T-cell (primary cell): Measurements from ENCODE around the gene PPP2R5B. TPM values are rescaled to one million over a fixed set of nuclear protein-coding genes. Genes with fewer than 3 reads are reported as not detected.

ENCODE experiments used
- ATAC-seq, 4 experiments: fragments of 200-7000 bp in 3 of 4; fragments of 150-1000 bp in 1 of 4; cut with Tn5 transposase; replicated peaks in 1 of 4; 1 replicate in 3 of 4; 2 replicates in 1 of 4; pipeline ENCODE4 v1.10.0; 2021; ENCODE audit warnings: moderate library complexity in 3 of 4, mild to moderate bottlenecking in 2 of 4, moderate number of reproducible peaks in 1 of 4
- CTCF ChIA-PET, 2 donors: fragments of 300-600 bp; sonication (Branson Sonifier 250); formaldehyde crosslinking; loops; one replicate each; lab custom pipeline; 2022; ENCODE audit warnings: antibody characterized with exemption in 2 of 2; lab: Charles Lee
- POLR2A ChIA-PET, 2 donors: fragments of 300-600 bp; sonication (Branson Sonifier 250); formaldehyde crosslinking; loops; one replicate each; lab custom pipeline; 2022; ENCODE audit warnings: antibody characterized with exemption in 2 of 2; lab: Charles Lee
- DNase-seq, 35 experiments: peaks; one replicate each; pipeline versions ENCODE4 v3.0.0 to v3.0.0-alpha.2; 2013 to 2023
- H3K27ac ChIP-seq: one replicate; pipeline ENCODE4 v1.5.1; 2013; ENCODE audit warnings: low read length
- H3K27me3 ChIP-seq, 2 experiments: replicated peaks in 1 of 2; 1 replicate in 1 of 2; 2 replicates in 1 of 2; pipeline versions ENCODE4 v1.6.1 to v1.7.0; 2013; ENCODE audit warnings: low read length in 1 of 2, mixed read lengths in 1 of 2; ENCODE audit not compliant: control insufficient read depth in 2 of 2, insufficient read depth in 2 of 2; ENCODE audit errors: extremely low read depth in 1 of 2
- H3K36me3 ChIP-seq, 2 donors: 1 replicate in 1 of 2; 2 replicates in 1 of 2; pipeline versions ENCODE4 v1.6.1 to v1.7.0; 2013; ENCODE audit warnings: low read length in 1 of 2; ENCODE audit not compliant: control insufficient read depth in 2 of 2, insufficient read depth in 1 of 2; ENCODE audit errors: extremely low read depth in 1 of 2
- H3K4me1 ChIP-seq, 2 experiments: 1 replicate in 1 of 2; 2 replicates in 1 of 2; pipeline versions ENCODE4 v1.6.1 to v1.7.0; 2013; ENCODE audit warnings: low read length in 2 of 2, mixed read lengths in 1 of 2; ENCODE audit not compliant: insufficient read depth in 2 of 2, control insufficient read depth in 1 of 2; ENCODE audit errors: extremely low read depth in 1 of 2
- H3K4me3 ChIP-seq, 2 donors: 1 replicate in 1 of 2; 2 replicates in 1 of 2; pipeline versions ENCODE4 v1.5.1 to v1.7.0; 2013; ENCODE audit warnings: mild to moderate bottlenecking in 2 of 2, low read length in 1 of 2, moderate library complexity in 1 of 2; ENCODE audit not compliant: control insufficient read depth in 1 of 2; ENCODE audit errors: extremely low read depth in 1 of 2
- H3K9me3 ChIP-seq: 2 replicates; pipeline ENCODE4 v1.7.0; 2013
- H3K27ac Mint-ChIP-seq, 2 donors: one replicate each; pipeline ENCODE4 v1.8.0; 2020 to 2021; ENCODE audit warnings: mild to moderate bottlenecking in 2 of 2, mixed read lengths in 2 of 2
- H3K27me3 Mint-ChIP-seq, 2 donors: one replicate each; pipeline ENCODE4 v1.8.0; 2021 to 2022; ENCODE audit warnings: mixed read lengths in 2 of 2
- H3K36me3 Mint-ChIP-seq: one replicate; pipeline ENCODE4 v1.8.0; 2021; ENCODE audit warnings: mixed read lengths
- H3K4me1 Mint-ChIP-seq, 3 donors: one replicate each; pipeline ENCODE4 v1.8.0; 2020 to 2022; ENCODE audit warnings: mixed read lengths in 3 of 3, mild to moderate bottlenecking in 1 of 3
- H3K4me3 Mint-ChIP-seq, 3 donors: one replicate each; pipeline ENCODE4 v1.8.0; 2020 to 2022; ENCODE audit warnings: mild to moderate bottlenecking in 3 of 3, mixed read lengths in 3 of 3, moderate library complexity in 3 of 3
- H3K9me3 Mint-ChIP-seq, 3 donors: one replicate each; pipeline ENCODE4 v1.8.0; 2020 to 2022; ENCODE audit warnings: mixed read lengths in 3 of 3
- WGBS: methylation state at CpG from one replicate; pipeline ENCODE4 v1.1.5; 2013; ENCODE audit warnings: missing lambda C conversion rate; ENCODE audit not compliant: insufficient coverage; 5-methylcytosine and 5-hydroxymethylcytosine counted together
- total RNA-seq, 35 experiments: library from RNA in 6 of 35; stranded (reverse) in 6 of 35; fragments of 120-200 nt in 1 of 35; gene quantifications; one replicate each; pipeline versions ENCODE4 v1.2.1 to v1.2.4 and lab custom pipeline; 2013 to 2026

PPP2R5B gene
- total RNA-seq, 5 donors from 2014 or later (not counting 1 experiment from before 2014, with no cell fraction given), result 15.3 to 25.4 (median 17.2) TPM

DNA sequence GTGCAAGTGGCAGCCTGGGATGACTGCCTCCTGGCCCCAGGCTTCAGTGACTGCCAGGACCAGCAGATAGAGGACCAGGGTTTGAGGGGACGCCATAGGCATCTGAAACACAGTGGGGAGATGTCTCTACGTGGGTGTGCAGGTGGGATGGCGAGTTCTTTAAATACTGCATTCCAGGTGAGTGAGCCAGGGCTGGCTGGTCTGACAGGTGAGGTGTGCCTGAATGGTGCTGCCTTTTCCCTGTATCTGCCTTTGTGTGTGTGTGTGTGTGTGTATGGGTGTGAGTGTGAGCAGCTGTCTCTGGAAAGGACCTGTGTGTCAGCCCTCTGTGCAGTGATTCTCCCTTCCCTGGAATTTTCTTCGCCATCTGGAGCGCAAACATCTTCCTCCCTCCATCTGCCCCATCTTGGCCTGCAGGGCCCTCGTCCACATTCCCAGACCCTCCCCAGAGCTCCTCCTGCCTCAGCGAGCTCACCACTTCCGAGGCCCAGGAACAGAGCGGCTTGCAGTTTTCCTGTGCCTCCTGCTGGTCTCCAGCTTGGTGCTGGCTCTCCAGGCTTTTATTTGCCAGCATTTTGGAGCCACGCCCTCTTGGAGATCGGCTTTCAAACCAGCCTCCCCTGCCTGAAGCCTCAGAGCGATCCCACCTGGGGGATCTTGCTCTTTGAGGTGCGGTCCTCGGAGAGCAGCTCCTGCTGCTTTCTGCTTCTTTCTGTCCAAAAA, 11.0 kb downstream of the PPP2R5B start, which contains the start of gene GPHA2:
Gene GPHA2, minus strand, starts transcription at position 535 of the 723 bp plus-strand sequence. Its CDS starts 433 bp downstream, at position 102.
- CTCF ChIA-PET, result interaction anchor here in 1 of 2 donors (0.6 kb wide), 2 partner anchors 497 to 576 kb away, joined by 3 to 4 read pairs; no protein-coding TSS in a partner anchor
- no peak for DNase-seq
- Histone ChIP-seq H3K9me3 (no peaks in the 10 kb centered on the region), H3K27me3 (peaks cover 2 to 6% of the 10 kb centered on the region in 2 experiments), H3K36me3 (peaks cover 20 to 26% of the 10 kb centered on the region in 2 donors), H3K27ac (no peak within 1 kb of the TSS), H3K4me1 (no peaks in the 10 kb centered on the region), H3K4me3 (no peak within 1 kb of the TSS)
- H3K27ac Mint-ChIP-seq, result no peak within 1 kb of the TSS
- no peak within 1 kb of the TSS for H3K4me3 Mint-ChIP-seq
- WGBS, result 77% methylated on average over 11 of the region's 14 CpGs
- POLR2A ChIA-PET, result no interaction called here
- no peaks in the 10 kb centered on the region for H3K9me3 Mint-ChIP-seq
- H3K36me3 Mint-ChIP-seq, result peaks cover 25% of the 10 kb centered on the region
- ATAC-seq, result no peak
- peaks cover 0 to 4% of the 10 kb centered on the region in 2 donors for H3K27me3 Mint-ChIP-seq
- no peaks in the 10 kb centered on the region for H3K4me1 Mint-ChIP-seq

- Mint-ChIP-seq H3K4me3 (no peak overlapping the region), H3K4me1 (no peaks in the 10 kb centered on the region), H3K9me3 (no peaks in the 10 kb centered on the region), H3K27me3 (peaks cover 2 to 4% of the 10 kb centered on the region in 2 donors), H3K36me3 (peaks cover 15% of the 10 kb centered on the region), H3K27ac (no peak overlapping the region)
- ChIA-PET POLR2A (no interaction called here), CTCF (no interaction called here)
- Histone ChIP-seq H3K9me3 (no peaks in the 10 kb centered on the region), H3K4me1 (no peaks in the 10 kb centered on the region), H3K27me3 (peaks cover 2 to 6% of the 10 kb centered on the region in 2 experiments), H3K4me3 (no peak overlapping the region), H3K36me3 (peaks cover 14 to 17% of the 10 kb centered on the region in 2 donors), H3K27ac (no peak overlapping the region)
- no peak for DNase-seq
- WGBS, result 72% methylated on average over 4 of the region's 4 CpGs
- no peak for ATAC-seq
Measured at GRCh38 chr11:64936539-64936938, 12.1 kb downstream of the PPP2R5B start.

- H3K27ac ChIP-seq, result no peak overlapping the region
- ChIA-PET CTCF (no interaction called here), POLR2A (no interaction called here)
- no peak for ATAC-seq
- H3K9me3 ChIP-seq, result no peaks in the 10 kb centered on the region
- Mint-ChIP-seq H3K4me3 (no peak overlapping the region), H3K36me3 (no peaks in the 10 kb centered on the region), H3K27ac (no peak overlapping the region), H3K9me3 (no peaks in the 10 kb centered on the region), H3K4me1 (no peaks in the 10 kb centered on the region), H3K27me3 (peaks cover 6% of the 10 kb centered on the region in 2 donors)
- H3K4me3 ChIP-seq, result no peak overlapping the region
- no peak for DNase-seq
- H3K4me1 ChIP-seq, result no peaks in the 10 kb centered on the region
- 71% methylated on average over 5 of the region's 5 CpGs for WGBS
- no peaks in the 10 kb centered on the region for H3K36me3 ChIP-seq
- peaks cover 0 to 10% of the 10 kb centered on the region in 2 experiments for H3K27me3 ChIP-seq
Measured at GRCh38 chr11:64947208-64947814, 22.8 kb downstream of the PPP2R5B start.

- Mint-ChIP-seq H3K4me3 (no peak overlapping the region), H3K4me1 (no peaks in the 10 kb centered on the region)
Measured at GRCh38 chr11:64951529-64951928, 27.0 kb downstream of the PPP2R5B start.

DNA sequence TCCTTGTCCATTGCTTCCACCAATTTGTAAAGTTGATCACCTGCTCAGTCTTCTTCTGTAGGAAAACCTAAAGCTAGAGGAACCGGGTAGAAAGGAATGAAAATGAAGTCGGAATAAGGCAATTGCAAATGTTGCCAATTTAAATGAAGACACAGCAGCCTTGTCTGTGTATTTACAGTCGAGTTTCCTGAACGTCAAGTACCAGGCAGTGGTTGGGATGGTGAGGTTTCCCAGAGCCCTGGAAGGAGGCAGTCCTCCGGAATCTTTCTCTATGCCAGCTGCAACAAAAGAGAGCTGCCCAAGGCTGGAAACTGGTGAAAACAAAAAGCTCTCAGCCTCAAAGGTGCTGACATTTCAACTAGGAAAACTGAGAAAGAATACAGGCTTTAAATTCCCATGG, 29.7 kb downstream of the PPP2R5B start:
- Histone ChIP-seq H3K4me3 (no peak overlapping the region), H3K27ac (no peak overlapping the region), H3K27me3 (peaks cover 0 to 37% of the 10 kb centered on the region in 2 experiments), H3K9me3 (no peaks in the 10 kb centered on the region), H3K36me3 (no peaks in the 10 kb centered on the region), H3K4me1 (no peaks in the 10 kb centered on the region)
- CTCF ChIA-PET, result no interaction called here
- Mint-ChIP-seq H3K27me3 (peaks cover 3 to 7% of the 10 kb centered on the region in 2 donors), H3K4me1 (no peaks in the 10 kb centered on the region), H3K9me3 (no peaks in the 10 kb centered on the region), H3K4me3 (no peak overlapping the region), H3K27ac (no peak overlapping the region), H3K36me3 (no peaks in the 10 kb centered on the region)
- 60% methylated on average over 1 of the region's 5 CpGs for WGBS
- no peak for DNase-seq
- POLR2A ChIA-PET, result no interaction called here
- no peak for ATAC-seq

More at GRCh38 chr11:64951529-64951928, 27.0 kb downstream of the PPP2R5B start:
- Histone ChIP-seq H3K36me3 (no peaks in the 10 kb centered on the region), H3K4me3 (no peak overlapping the region), H3K27ac (no peak overlapping the region), H3K4me1 (no peaks in the 10 kb centered on the region), H3K9me3 (no peaks in the 10 kb centered on the region), H3K27me3 (peaks cover 0 to 17% of the 10 kb centered on the region in 2 experiments)
- peaks cover 2 to 6% of the 10 kb centered on the region in 2 donors for H3K27me3 Mint-ChIP-seq
- H3K27ac Mint-ChIP-seq, result no peak overlapping the region
- ATAC-seq (no peak), DNase-seq (no peak)
- H3K36me3 Mint-ChIP-seq, result no peaks in the 10 kb centered on the region
- WGBS, result no CpG with 5 or more reads among the region's 4 CpGs
- H3K9me3 Mint-ChIP-seq, result no peaks in the 10 kb centered on the region
- CTCF ChIA-PET, result interaction anchor here in 1 of 2 donors (0.6 to 0.7 kb wide), 2 partner anchors 529 to 788 kb away, joined by 3 read pairs; no protein-coding TSS in a partner anchor
- POLR2A ChIA-PET, result no interaction called here

GRCh38 chr11:64959498-64959897, 35.0 kb downstream of the PPP2R5B start:
- H3K27ac Mint-ChIP-seq, result no peak overlapping the region
- Histone ChIP-seq H3K27ac (no peak overlapping the region), H3K4me1 (no peaks in the 10 kb centered on the region), H3K36me3 (no peaks in the 10 kb centered on the region), H3K4me3 (no peak overlapping the region), H3K9me3 (no peaks in the 10 kb centered on the region), H3K27me3 (peaks cover 0 to 33% of the 10 kb centered on the region in 2 experiments)
- DNase-seq (no peak), ATAC-seq (no peak)
- H3K4me1 Mint-ChIP-seq, result no peaks in the 10 kb centered on the region
- H3K27me3 Mint-ChIP-seq, result peaks cover 2 to 10% of the 10 kb centered on the region in 2 donors
- no peaks in the 10 kb centered on the region for H3K36me3 Mint-ChIP-seq
- WGBS, result no CpG with 5 or more reads among the region's 3 CpGs
- H3K4me3 Mint-ChIP-seq, result no peak overlapping the region
- H3K9me3 Mint-ChIP-seq, result no peaks in the 10 kb centered on the region
- CTCF ChIA-PET, result no interaction called here
- POLR2A ChIA-PET, result no interaction called here
